Measurements from ENCODE around the gene MRPL36. TPM values are rescaled to one million over a fixed set of nuclear protein-coding genes. Genes with fewer than 3 reads are reported as not detected.
A peak's percentile ranks its signal among the peaks of the same experiment; 100 is the strongest.

The MRPL36 gene
- total and polyA plus RNA-seq, 9 of the 15 experiments (the other 6 are each of a cell fraction or from before 2014, with no cell fraction given), result 78.3 to 557 (median 124) TPM

- TF ChIP-seq MNT (conservative IDR thresholded peaks at IDR 0.05) (peak in 1 of 2 experiments; percentile 2; a peak in 2 of 4 replicates), USF2 (CRISPR knock-in tag; IDR thresholded peaks at IDR 0.05) (peak; percentile 89), ZNF57 (CRISPR knock-in tag; IDR thresholded peaks at IDR 0.05) (no peak), RAD51 (IDR thresholded peaks at IDR 0.05; ENCODE audit: borderline replicate concordance, low read depth) (peak; percentile 92), MGA (IDR thresholded peaks at IDR 0.05) (peak; percentile 72), EP400 (IDR thresholded peaks at IDR 0.05) (peak; percentile 4; the same call in 1 of the 2 replicates), ZNF511 (CRISPR knock-in tag; IDR thresholded peaks at IDR 0.05) (no peak), MXD1 (CRISPR knock-in tag; IDR thresholded peaks at IDR 0.05; ENCODE audit: borderline replicate concordance, poor library complexity, severe bottlenecking) (no peak), GTF2F1 (IDR thresholded peaks at IDR 0.05; ENCODE audit: low read depth, low read length) (no peak), SIN3A (IDR thresholded peaks at IDR 0.05; ENCODE audit: borderline replicate concordance in 2 of 2, control insufficient read depth in 1 of 2, low read depth in 2 of 2, low read length in 2 of 2) (0 out of 4 replicates have a peak, but pooled peaks have one; percentile 3 to 27)
Measured at GRCh38 chr5:1800472-1801221, 1.0 kb upstream of the MRPL36 start (continued).

All from K562 (cell line).